ENCODE data around the gene EXOSC9. TPM values are rescaled to one million over a fixed set of nuclear protein-coding genes. Genes with fewer than 3 reads are reported as not detected.
A peak's percentile ranks its signal among the peaks of the same experiment; 100 is the strongest.

Gene EXOSC9
- polyA plus RNA-seq, 1 of the 3 experiments (the other 2 are of a cell fraction), result 38.8 TPM

- no peak overlapping the region for H2AFZ ChIP-seq (ENCODE audit: low read depth)
- no peaks in the 10 kb centered on the region for H3K9me2 ChIP-seq
- WGBS (ENCODE audit: low lambda C conversion rate), result 96% methylated on average over 1 of the region's 1 CpG
- DNase-seq, result no peak
- H3K9ac ChIP-seq, result no peak overlapping the region
- no peak overlapping the region for H3K4me3 ChIP-seq (ENCODE audit: low read depth in 2 of 2, low read length in 1 of 2)
- peaks cover 8% of the 10 kb centered on the region for H3K79me2 ChIP-seq (ENCODE audit: insufficient read depth)
- no peaks in the 10 kb centered on the region for H3K27me3 ChIP-seq (ENCODE audit: insufficient read depth)
- H4K20me1 ChIP-seq (ENCODE audit: insufficient read depth), result no peaks in the 10 kb centered on the region
- no peak overlapping the region for H3K4me2 ChIP-seq
- CTCF ChIA-PET, result interaction anchor here (1.3 kb wide), 1 partner anchor 73 kb away, joined by 3 read pairs; no protein-coding TSS in a partner anchor
- POLR2A ChIA-PET, result no interaction called here
- peaks cover 0 to 4% of the 10 kb centered on the region in 2 experiments; a peak in 3 of 4 replicates for H3K4me1 ChIP-seq (ENCODE audit: control insufficient read depth in 1 of 2, insufficient read depth in 2 of 2, low read depth in 1 of 2, low read length in 1 of 2)
- peaks cover 28 to 43% of the 10 kb centered on the region in 2 experiments for H3K36me3 ChIP-seq (replicated peaks in 1 of 2; ENCODE audit: control insufficient read depth in 1 of 2, insufficient read depth in 2 of 2, low read length in 1 of 2)
- H3K27ac ChIP-seq (ENCODE audit: low read depth in 2 of 2, low read length in 1 of 2), result peak overlapping the region in 1 of 2 experiments; percentile 23; a peak in 2 of 4 replicates
- H3F3A ChIP-seq (replicated peaks; ENCODE audit: insufficient read depth), result peaks cover 32% of the 10 kb centered on the region
- no peaks in the 10 kb centered on the region; the same call in 1 of the 2 replicates for H3K9me3 ChIP-seq
- TF ChIP-seq NFIC (IDR thresholded peaks at IDR 0.05; ENCODE audit: borderline replicate concordance) (peak; percentile 62), YY1 (IDR thresholded peaks at IDR 0.05; ENCODE audit: low read depth) (no peak), TCF12 (IDR thresholded peaks at IDR 0.05) (peak; percentile 85), NRF1 (IDR thresholded peaks at IDR 0.05; ENCODE audit: low read depth, low read length) (no peak), PBX3 (IDR thresholded peaks at IDR 0.05) (peak; percentile 90), FOXM1 (IDR thresholded peaks at IDR 0.05; ENCODE audit: low read depth) (0 out of 2 replicates have a peak, but pooled peaks have one; percentile 29), CTCF (IDR thresholded peaks at IDR 0.05) (no peak), TEAD4 (IDR thresholded peaks at IDR 0.05; ENCODE audit: borderline replicate concordance, insufficient read depth) (no peak), GABPA (IDR thresholded peaks at IDR 0.05; ENCODE audit: low read depth) (no peak), FOSL2 (IDR thresholded peaks at IDR 0.05; ENCODE audit: borderline replicate concordance, low read depth) (peak; percentile 84), EP300 (IDR thresholded peaks at IDR 0.05; ENCODE audit: borderline replicate concordance in 1 of 2, low read depth in 1 of 2, low read length in 1 of 2) (peak in 1 of 2 experiments; percentile 75; a peak in 2 of 4 replicates), RFX5 (IDR thresholded peaks at IDR 0.05; ENCODE audit: low read length) (no peak), JUND (IDR thresholded peaks at IDR 0.05) (peak; percentile 88), TAF1 (IDR thresholded peaks at IDR 0.05; ENCODE audit: borderline replicate concordance, low read depth, low read length) (no peak), POLR2AphosphoS5 (IDR thresholded peaks at IDR 0.05; ENCODE audit: low read depth, low read length) (peak; percentile 54; the same call in 1 of the 2 replicates), MAX (IDR thresholded peaks at IDR 0.05; ENCODE audit: low read depth) (0 out of 2 replicates have a peak, but pooled peaks have one; percentile 16)
Measured at GRCh38 chr4:121827853-121828252, 26.7 kb downstream of the EXOSC9 start.

- Histone ChIP-seq H3K4me1 (ENCODE audit: control insufficient read depth in 1 of 2, insufficient read depth in 2 of 2, low read depth in 1 of 2, low read length in 1 of 2) (no peaks in the 10 kb centered on the region; a peak in 2 of 4 replicates), H3K36me3 (replicated peaks in 1 of 2; ENCODE audit: control insufficient read depth in 1 of 2, insufficient read depth in 2 of 2, low read length in 1 of 2) (peaks cover 41 to 54% of the 10 kb centered on the region in 2 experiments), H4K20me1 (ENCODE audit: insufficient read depth) (no peaks in the 10 kb centered on the region), H3K9me3 (no peaks in the 10 kb centered on the region; the same call in 1 of the 2 replicates), H3K9ac (no peak overlapping the region), H3K4me3 (ENCODE audit: low read depth in 2 of 2, low read length in 1 of 2) (no peak overlapping the region), H2AFZ (ENCODE audit: low read depth) (no peak overlapping the region), H3K9me2 (no peaks in the 10 kb centered on the region), H3F3A (replicated peaks; ENCODE audit: insufficient read depth) (peaks cover 23% of the 10 kb centered on the region), H3K27me3 (ENCODE audit: insufficient read depth) (no peaks in the 10 kb centered on the region), H3K27ac (ENCODE audit: low read depth in 2 of 2, low read length in 1 of 2) (no peak overlapping the region), H3K79me2 (ENCODE audit: insufficient read depth) (no peaks in the 10 kb centered on the region), H3K4me2 (no peak overlapping the region)
- 97% methylated on average over 5 of the region's 5 CpGs for WGBS (ENCODE audit: low lambda C conversion rate)
- ChIA-PET POLR2A (no interaction called here), CTCF (no interaction called here)
- no peak for DNase-seq
- no peak for TF ChIP-seq NFIC (IDR thresholded peaks at IDR 0.05; ENCODE audit: borderline replicate concordance)
- TF ChIP-seq PBX3 (IDR thresholded peaks at IDR 0.05), result no peak
- TF ChIP-seq JUND (IDR thresholded peaks at IDR 0.05), result no peak
- TF ChIP-seq CHD2 (IDR thresholded peaks at IDR 0.05; ENCODE audit: low read length, partially characterized antibody), result no peak
- TF ChIP-seq MAX (IDR thresholded peaks at IDR 0.05; ENCODE audit: low read depth), result no peak
- no peak for TF ChIP-seq TCF12 (IDR thresholded peaks at IDR 0.05)
- TF ChIP-seq SIN3A (IDR thresholded peaks at IDR 0.05; ENCODE audit: borderline replicate concordance, low read depth, low read length), result no peak
- TF ChIP-seq RAD21 (IDR thresholded peaks at IDR 0.05; ENCODE audit: low read length), result no peak
- no peak for TF ChIP-seq MXI1 (IDR thresholded peaks at IDR 0.05; ENCODE audit: low read depth, low read length)
- TF ChIP-seq GATA2 (CRISPR knock-in tag; IDR thresholded peaks at IDR 0.05), result no peak
- TF ChIP-seq RCOR1 (IDR thresholded peaks at IDR 0.05; ENCODE audit: low read length), result no peak
- no peak for TF ChIP-seq USF1 (IDR thresholded peaks at IDR 0.05; ENCODE audit: borderline replicate concordance, low read depth)
- no peak for TF ChIP-seq ELF1 (IDR thresholded peaks at IDR 0.05)
Measured at GRCh38 chr4:121829511-121829910, 28.4 kb downstream of the EXOSC9 start.
